A673 (cell line): ENCODE results near the gene ZNF354C. TPM values are rescaled to one million over a fixed set of nuclear protein-coding genes. Genes with fewer than 3 reads are reported as not detected.

Source experiments
- BruUV-seq: library from RNA; stranded (reverse); fragments of 400-500 nt; replicated peaks from 2 replicates; lab custom pipeline; 2021; lab: Mats Ljungman, UMichigan
- CTCF ChIA-PET: fragments of 300-600 bp; sonication (Branson Sonifier 250); formaldehyde crosslinking; loops from one replicate; lab custom pipeline; 2022; ENCODE audit warnings: antibody characterized with exemption; lab: Charles Lee
- POLR2A ChIA-PET: fragments of 300-600 bp; sonication (Branson Sonifier 250); formaldehyde crosslinking; loops from one replicate; lab custom pipeline; 2022; ENCODE audit warnings: antibody characterized with exemption; ENCODE audit not compliant: low non-redundant PET; lab: Charles Lee
- DNase-seq: peaks from one replicate; pipeline ENCODE4 v3.0.0-alpha.2; 2015; ENCODE audit warnings: low spot score
- H3K27ac ChIP-seq: fragments of 200-600 bp; sonication (generic); 2 replicates; pipeline ENCODE4 v1.5.1; 2016; ENCODE audit warnings: mixed run types, low read depth, mild to moderate bottlenecking, mixed read lengths, antibody characterized with exemption, low read length; ENCODE audit not compliant: poor library complexity, severe bottlenecking
- H3K27me3 ChIP-seq: fragments of 200-600 bp; sonication (generic); replicated peaks from 2 replicates; pipeline ENCODE4 v1.6.1; 2017; ENCODE audit warnings: mixed run types, low read depth, mild to moderate bottlenecking, mixed read lengths, antibody characterized with exemption, low read length; ENCODE audit not compliant: insufficient read depth, poor library complexity
- H3K36me3 ChIP-seq: fragments of 200-600 bp; sonication (generic); 2 replicates; pipeline ENCODE4 v1.6.1; 2016; ENCODE audit warnings: mixed run types, mild to moderate bottlenecking, mixed read lengths, antibody characterized with exemption, low read length; ENCODE audit not compliant: insufficient read depth, poor library complexity, severe bottlenecking
- H3K4me1 ChIP-seq: fragments of 200-600 bp; sonication (generic); 2 replicates; pipeline ENCODE4 v1.6.1; 2017; ENCODE audit warnings: mixed run types, mild to moderate bottlenecking, mixed read lengths, antibody characterized with exemption, low read length; ENCODE audit not compliant: insufficient read depth, poor library complexity, severe bottlenecking
- H3K4me3 ChIP-seq: fragments of 200-600 bp; sonication (generic); 2 replicates; pipeline ENCODE4 v1.5.1; 2016; ENCODE audit warnings: low read depth, mixed run types, mild to moderate bottlenecking, mixed read lengths, low read length; ENCODE audit not compliant: poor library complexity, severe bottlenecking
- H3K9me3 ChIP-seq: fragments of 200-600 bp; sonication (generic); 2 replicates; pipeline ENCODE4 v1.6.1; 2016; ENCODE audit warnings: mixed run types, low read depth, mild to moderate bottlenecking, mixed read lengths, antibody characterized with exemption, low read length; ENCODE audit not compliant: poor library complexity, severe bottlenecking
- CTCF ChIP-seq: fragments of 300-800, 200-600 bp; sonication (generic); conservative IDR thresholded peaks from 2 replicates; pipeline ENCODE4 v1.5.1; 2017; ENCODE audit warnings: low read depth, mild to moderate bottlenecking, antibody characterized with exemption, low read length, moderate library complexity, mixed read lengths
- EZH2 ChIP-seq: fragments of 200-600 bp; sonication (generic); IDR thresholded peaks from 2 replicates; pipeline ENCODE4 v1.6.1; 2017; ENCODE audit warnings: borderline replicate concordance, low read depth, mild to moderate bottlenecking, mixed read lengths, antibody characterized with exemption, low read length; ENCODE audit not compliant: poor library complexity, severe bottlenecking
- intact Hi-C: fragments of 100-400 bp; cut with micrococcal nuclease; formaldehyde crosslinking; loops from one replicate; pipeline ENCODE4 v1.10.0; 2022; ENCODE audit not compliant: unreplicated experiment
- total RNA-seq: library from RNA; stranded (reverse); gene quantifications from 2 replicates; pipeline ENCODE4 v1.2.3, GENCODE V29; 2021

The ZNF354C gene
- total RNA-seq, 1 experiment from 2014 or later, result 7.4 TPM

GRCh38 chr5:179113945-179114641, 53.9 kb downstream of the ZNF354C start:
- no peaks in the 10 kb centered on the region for H3K9me3 ChIP-seq
- no peak overlapping the region for H3K27ac ChIP-seq
- H3K36me3 ChIP-seq, result no peaks in the 10 kb centered on the region
- H3K4me3 ChIP-seq, result no peak overlapping the region
- H3K4me1 ChIP-seq, result no peaks in the 10 kb centered on the region
- ChIA-PET POLR2A (no interaction called here), CTCF (no interaction called here)
- no peak for TF ChIP-seq EZH2
- no peak for TF ChIP-seq CTCF
- no TSS peak for BruUV-seq
- intact Hi-C loops, result no loop called here
- DNase-seq, result no peak
- no peaks in the 10 kb centered on the region for H3K27me3 ChIP-seq

- H3K36me3 ChIP-seq, result no peaks in the 10 kb centered on the region
- H3K27ac ChIP-seq, result no peak overlapping the region
- H3K4me3 ChIP-seq, result no peak overlapping the region
- no peaks in the 10 kb centered on the region for H3K9me3 ChIP-seq
- no peaks in the 10 kb centered on the region for H3K4me1 ChIP-seq
- no peak for DNase-seq
- TF ChIP-seq EZH2 (no peak), CTCF (no peak)
- BruUV-seq, result no TSS peak
- intact Hi-C loops, result no loop called here
- POLR2A ChIA-PET, result no interaction called here
- no peaks in the 10 kb centered on the region for H3K27me3 ChIP-seq
- CTCF ChIA-PET, result no interaction called here
Observed at GRCh38 chr5:179114756-179115155, 54.6 kb downstream of the ZNF354C start.

- TF ChIP-seq EZH2, result no peak
- no peak for TF ChIP-seq CTCF
- no peak for DNase-seq
- intact Hi-C loops, result no loop called here
- H3K4me1 ChIP-seq, result no peaks in the 10 kb centered on the region
- no TSS peak for BruUV-seq
- H3K4me3 ChIP-seq, result no peak overlapping the region
- POLR2A ChIA-PET, result no interaction called here
- H3K27ac ChIP-seq, result no peak overlapping the region
- H3K36me3 ChIP-seq, result no peaks in the 10 kb centered on the region
- no peaks in the 10 kb centered on the region for H3K27me3 ChIP-seq
- H3K9me3 ChIP-seq, result no peaks in the 10 kb centered on the region
- CTCF ChIA-PET, result no interaction called here
Observed at GRCh38 chr5:179115307-179115706, 55.1 kb downstream of the ZNF354C start.
